Parathyroid adenoma (tissue), 2 donors: ENCODE data around the gene PKP4.

Experiments used
- H2AFZ ChIP-seq: fragments of 300-600 bp; sonication (generic); one replicate; pipeline ENCODE4 v1.7.0; 2017; ENCODE audit warnings: antibody characterized with exemption, mild to moderate bottlenecking
- H3K27ac ChIP-seq: fragments of 300-600 bp; sonication (generic); one replicate; pipeline ENCODE4 v1.7.0; 2017
- H3K27me3 ChIP-seq: fragments of 300-600 bp; sonication (generic); one replicate; pipeline ENCODE4 v1.7.0; 2017; ENCODE audit warnings: low read length; ENCODE audit not compliant: control insufficient read depth, insufficient read depth
- H3K36me3 ChIP-seq: fragments of 300-600 bp; sonication (generic); one replicate; pipeline ENCODE4 v1.7.0; 2017; ENCODE audit warnings: low read length; ENCODE audit not compliant: control insufficient read depth, insufficient read depth
- H3K4me1 ChIP-seq: fragments of 300-600 bp; sonication (generic); one replicate; pipeline ENCODE4 v1.7.0; 2017; ENCODE audit warnings: control low read depth
- H3K4me2 ChIP-seq: fragments of 300-600 bp; sonication (generic); one replicate; pipeline ENCODE4 v1.7.0; 2017; ENCODE audit warnings: low read length
- H3K4me3 ChIP-seq: fragments of 300-600 bp; sonication (generic); one replicate; pipeline ENCODE4 v1.7.0; 2017; ENCODE audit warnings: low read depth, low read length
- H3K79me2 ChIP-seq: fragments of 300-600 bp; sonication (generic); one replicate; pipeline ENCODE4 v1.7.0; 2017; ENCODE audit warnings: control low read depth
- H3K9ac ChIP-seq: fragments of 300-600 bp; sonication (generic); one replicate; pipeline ENCODE4 v1.7.0; 2017; ENCODE audit warnings: mild to moderate bottlenecking
- H3K9me3 ChIP-seq: fragments of 300-600 bp; sonication (generic); one replicate; pipeline ENCODE4 v1.7.0; 2017; ENCODE audit warnings: low read length; ENCODE audit not compliant: control insufficient read depth
- TF ChIP-seq, protein P1 (sequence below): fragments of 300-600 bp; sonication (generic); IDR thresholded peaks from one replicate; pipeline ENCODE4 v1.7.0; 2017; ENCODE audit warnings: antibody characterized with exemption, mild to moderate bottlenecking
- donor health status: primary hyperparathyroidism.

The PKP4 gene

DNA sequence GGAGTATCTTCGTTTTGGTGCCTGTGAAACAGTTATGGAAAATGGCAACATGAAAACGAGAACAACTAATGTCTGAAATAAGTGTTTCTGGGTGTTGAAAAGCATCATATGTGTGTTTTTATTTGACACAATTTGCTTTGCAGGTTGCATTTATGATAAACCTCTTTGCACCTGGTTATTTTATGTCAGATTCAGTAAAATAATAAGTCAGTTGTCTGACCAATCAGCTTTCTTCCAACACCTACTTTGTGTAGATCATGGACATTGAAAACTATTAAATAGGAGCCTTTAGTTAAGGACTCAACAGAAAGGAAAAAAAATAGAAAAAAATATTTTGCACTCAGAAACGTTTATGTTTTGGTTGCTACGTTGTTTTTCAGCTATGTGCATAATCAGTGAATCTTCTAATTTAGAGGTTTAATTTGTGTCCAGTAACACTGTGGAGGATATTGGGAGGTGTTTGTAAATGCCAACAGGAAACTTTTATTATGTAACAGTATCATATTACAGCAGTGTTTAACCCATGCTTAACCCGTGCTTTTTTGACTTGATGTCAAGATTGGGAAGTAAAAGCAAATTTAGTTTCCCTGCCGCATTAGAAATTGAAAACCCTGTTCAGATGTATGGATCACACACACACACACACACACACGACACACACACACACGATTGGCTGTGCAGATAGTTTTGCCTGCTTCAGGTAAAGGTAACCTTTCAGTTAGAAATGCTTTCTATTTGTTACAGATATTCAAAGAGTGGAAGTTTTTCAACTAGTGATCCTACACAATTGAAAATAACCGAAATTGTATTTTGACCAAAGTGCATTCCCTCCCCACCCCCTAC is 2.6 kb downstream of the PKP4 start:
- Histone ChIP-seq H3K4me1 (peaks cover 20% of the 10 kb centered on the region), H3K4me2 (peak overlapping the region; percentile 38), H2AFZ (no peak overlapping the region), H3K27me3 (no peaks in the 10 kb centered on the region), H3K9ac (no peak overlapping the region), H3K36me3 (no peaks in the 10 kb centered on the region), H3K79me2 (peaks cover 22% of the 10 kb centered on the region), H3K4me3 (peak overlapping the region; percentile 82), H3K27ac (no peak overlapping the region), H3K9me3 (no peaks in the 10 kb centered on the region)
- TF ChIP-seq, protein P1, sequence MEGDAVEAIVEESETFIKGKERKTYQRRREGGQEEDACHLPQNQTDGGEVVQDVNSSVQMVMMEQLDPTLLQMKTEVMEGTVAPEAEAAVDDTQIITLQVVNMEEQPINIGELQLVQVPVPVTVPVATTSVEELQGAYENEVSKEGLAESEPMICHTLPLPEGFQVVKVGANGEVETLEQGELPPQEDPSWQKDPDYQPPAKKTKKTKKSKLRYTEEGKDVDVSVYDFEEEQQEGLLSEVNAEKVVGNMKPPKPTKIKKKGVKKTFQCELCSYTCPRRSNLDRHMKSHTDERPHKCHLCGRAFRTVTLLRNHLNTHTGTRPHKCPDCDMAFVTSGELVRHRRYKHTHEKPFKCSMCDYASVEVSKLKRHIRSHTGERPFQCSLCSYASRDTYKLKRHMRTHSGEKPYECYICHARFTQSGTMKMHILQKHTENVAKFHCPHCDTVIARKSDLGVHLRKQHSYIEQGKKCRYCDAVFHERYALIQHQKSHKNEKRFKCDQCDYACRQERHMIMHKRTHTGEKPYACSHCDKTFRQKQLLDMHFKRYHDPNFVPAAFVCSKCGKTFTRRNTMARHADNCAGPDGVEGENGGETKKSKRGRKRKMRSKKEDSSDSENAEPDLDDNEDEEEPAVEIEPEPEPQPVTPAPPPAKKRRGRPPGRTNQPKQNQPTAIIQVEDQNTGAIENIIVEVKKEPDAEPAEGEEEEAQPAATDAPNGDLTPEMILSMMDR: no peak

DNA sequence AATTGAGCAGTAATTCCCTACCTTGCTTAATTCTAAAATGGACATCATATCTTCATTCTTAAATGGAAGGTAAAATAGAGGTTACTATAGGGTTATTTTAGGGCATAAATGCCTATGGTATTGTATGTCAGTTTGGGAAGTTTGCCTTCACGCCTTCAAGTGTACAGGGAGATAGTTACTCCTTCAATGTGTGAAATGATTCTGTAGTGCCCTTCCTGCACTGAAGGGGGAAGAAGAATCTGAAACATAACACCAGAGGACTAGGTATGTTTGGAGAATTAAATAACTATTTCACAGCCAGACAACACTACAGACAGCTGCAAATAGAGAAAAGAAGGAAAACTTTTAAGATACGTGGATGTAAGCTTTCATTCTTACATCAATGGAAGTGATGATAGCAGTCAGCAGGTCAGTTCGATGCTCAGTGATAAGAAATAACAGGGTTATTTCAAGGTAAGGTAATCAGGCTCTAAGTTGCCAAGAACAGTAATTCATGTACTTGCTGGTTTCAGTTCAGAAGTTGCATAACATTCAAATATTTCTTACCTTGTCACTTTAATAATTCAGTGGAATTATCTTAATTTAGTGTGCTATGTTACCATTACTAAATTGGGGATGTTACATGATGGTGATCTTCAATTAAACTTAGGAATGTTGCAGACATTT is 4.0 kb downstream of the PKP4 start:
- TF ChIP-seq, protein P1: peak; percentile 32
- H3K9ac ChIP-seq: no peak overlapping the region
- H3K27me3 ChIP-seq: no peaks in the 10 kb centered on the region
- peak overlapping the region; percentile 17 for H3K4me3 ChIP-seq
- H2AFZ ChIP-seq: no peak overlapping the region
- H3K9me3 ChIP-seq: no peaks in the 10 kb centered on the region
- H3K4me1 ChIP-seq: peaks cover 23% of the 10 kb centered on the region
- peak overlapping the region; percentile 20 for H3K4me2 ChIP-seq
- no peak overlapping the region for H3K27ac ChIP-seq
- H3K79me2 ChIP-seq: peaks cover 31% of the 10 kb centered on the region
- no peaks in the 10 kb centered on the region for H3K36me3 ChIP-seq

DNA sequence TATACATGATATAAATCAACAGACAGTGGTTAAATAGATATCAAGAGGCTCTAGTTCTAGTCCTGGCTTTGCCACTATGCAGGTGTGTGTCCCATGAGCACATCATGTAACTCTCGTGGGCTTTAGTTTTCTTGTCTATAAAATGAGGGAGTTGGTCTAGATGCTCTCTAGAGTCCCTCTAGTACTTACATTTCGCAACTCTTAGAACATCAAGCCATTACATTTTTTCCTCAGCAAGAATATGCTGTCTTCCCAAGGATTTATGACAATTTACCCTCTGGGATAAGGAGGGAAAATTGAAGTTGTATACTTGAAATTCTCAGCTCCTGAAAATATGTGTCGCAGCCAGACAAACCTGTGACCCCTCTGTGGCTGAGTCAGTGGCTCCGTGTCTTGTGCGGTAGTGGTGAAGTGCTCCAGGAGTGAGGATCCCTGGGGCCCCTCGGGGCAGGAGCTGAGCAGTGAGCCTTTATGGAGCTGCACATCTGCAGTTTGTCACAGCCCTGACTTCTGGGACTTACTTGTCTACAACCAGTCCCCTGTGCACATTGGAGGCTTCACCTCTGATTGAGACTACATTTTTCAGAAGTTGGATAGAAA is 6.8 kb downstream of the PKP4 start:
- Histone ChIP-seq H3K9ac (no peak overlapping the region), H3K4me2 (no peak overlapping the region), H3K36me3 (no peaks in the 10 kb centered on the region), H3K4me1 (peaks cover 18% of the 10 kb centered on the region), H3K27ac (no peak overlapping the region), H3K79me2 (peaks cover 46% of the 10 kb centered on the region), H2AFZ (no peak overlapping the region), H3K9me3 (no peaks in the 10 kb centered on the region), H3K27me3 (no peaks in the 10 kb centered on the region), H3K4me3 (no peak overlapping the region)
- TF ChIP-seq, protein P1: no peak

DNA sequence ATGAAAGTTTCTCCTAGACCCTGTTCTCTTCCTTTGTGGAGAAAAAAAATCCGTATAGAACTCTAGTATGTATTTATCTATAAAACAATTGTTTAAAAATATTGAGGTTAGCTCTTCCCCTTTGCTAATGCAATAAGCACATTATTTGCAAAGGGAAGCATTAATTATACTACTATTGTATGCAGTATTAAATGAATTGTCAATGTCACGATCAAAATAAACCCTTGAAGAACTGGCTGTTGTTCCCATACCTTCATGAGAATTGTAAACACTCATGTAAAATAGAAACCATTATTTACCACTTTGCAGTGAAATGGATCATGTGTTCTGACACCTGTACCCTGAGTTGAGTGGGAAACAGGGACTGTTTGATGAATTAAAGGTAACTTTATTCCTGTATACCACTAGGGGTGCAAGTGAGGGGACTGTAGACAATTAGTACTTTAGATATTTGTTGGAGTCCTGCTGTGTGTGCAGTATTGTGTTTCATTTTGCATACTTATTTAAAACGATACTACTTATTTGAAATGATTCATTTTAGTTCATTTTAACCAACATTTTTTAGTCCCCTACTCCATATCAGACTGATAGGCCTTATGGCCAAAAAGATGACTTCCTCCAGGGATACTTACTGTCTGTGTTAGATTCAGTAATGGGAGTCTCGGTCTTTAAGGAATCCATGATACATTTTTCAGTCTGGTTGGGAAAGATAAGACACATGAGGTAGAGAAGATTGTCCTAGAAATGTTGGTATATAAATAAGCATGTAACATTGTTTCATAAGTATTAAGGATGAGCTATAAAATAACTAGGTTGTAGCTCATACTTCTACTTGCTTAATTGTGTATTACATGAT is 7.9 kb downstream of the PKP4 start:
- H3K9me3 ChIP-seq: no peaks in the 10 kb centered on the region

More for the DNA sequence above, 7.9 kb downstream of the PKP4 start:
- Histone ChIP-seq H3K4me2 (no peak overlapping the region), H3K4me1 (peaks cover 16% of the 10 kb centered on the region), H3K36me3 (no peaks in the 10 kb centered on the region), H3K9ac (no peak overlapping the region), H3K79me2 (peaks cover 52% of the 10 kb centered on the region), H2AFZ (no peak overlapping the region), H3K27me3 (no peaks in the 10 kb centered on the region), H3K4me3 (no peak overlapping the region), H3K27ac (no peak overlapping the region)
- TF ChIP-seq, protein P1: peak; percentile 40
